ENCODE data around the gene TIMP2. TPM values are rescaled to one million over a fixed set of nuclear protein-coding genes. Genes with fewer than 3 reads are reported as not detected.

Gene TIMP2
- total and polyA plus RNA-seq, 2 of the 8 experiments (the other 6 are each of a cell fraction or from before 2014, with no cell fraction given): 18.2 to 43.3 TPM

GRCh38 chr17:78892936-78893379, 32.2 kb downstream of the TIMP2 start (continued):
- no peak for TF ChIP-seq CHD7 (IDR thresholded peaks at IDR 0.05; ENCODE audit: insufficient replicate concordance, low read length)
- TF ChIP-seq ZNF274 (IDR thresholded peaks at IDR 0.05; ENCODE audit: borderline replicate concordance, extremely low read depth, low read length): no peak
- no peak for TF ChIP-seq ASH2L (IDR thresholded peaks at IDR 0.05; ENCODE audit: low read length)
- no peak for TF ChIP-seq TAF7 (optimal IDR thresholded peaks at IDR 0.05; ENCODE audit: borderline replicate concordance, low read depth, low read length)

Measured in H1 (cell line).